Neural crest cell (in vitro differentiated cells): ENCODE results near the gene NYAP2. TPM values are rescaled to one million over a fixed set of nuclear protein-coding genes. Genes with fewer than 3 reads are reported as not detected.

ENCODE experiments used
- DNase-seq: peaks from one replicate; pipeline ENCODE4 v3.0.0; 2021; ENCODE audit warnings: low read depth, mixed read lengths, low spot score
- H3K27ac Mint-ChIP-seq: one replicate; pipeline ENCODE4 v1.8.0; 2021; ENCODE audit warnings: mild to moderate bottlenecking, mixed read lengths; ENCODE audit not compliant: unreplicated experiment
- H3K27me3 Mint-ChIP-seq: 2 replicates; pipeline ENCODE4 v1.8.0; 2021; ENCODE audit warnings: low read depth, mild to moderate bottlenecking, mixed read lengths
- H3K36me3 Mint-ChIP-seq: 2 replicates; pipeline ENCODE4 v1.8.0; 2021; ENCODE audit warnings: low read depth, mild to moderate bottlenecking, mixed read lengths
- H3K4me1 Mint-ChIP-seq: 2 replicates; pipeline ENCODE4 v1.8.0; 2021; ENCODE audit warnings: mixed read lengths
- H3K4me3 Mint-ChIP-seq: one replicate; pipeline ENCODE4 v1.8.0; 2021; ENCODE audit warnings: mild to moderate bottlenecking, mixed read lengths
- H3K9me3 Mint-ChIP-seq: 2 replicates; pipeline ENCODE4 v1.8.0; 2021; ENCODE audit warnings: mixed read lengths
- CTCF ChIP-seq: fragments of 200-600 bp; sonication (generic); conservative IDR thresholded peaks from 2 replicates; pipeline ENCODE4 v1.5.0; 2021; ENCODE audit warnings: antibody characterized with exemption, mild to moderate bottlenecking
- total RNA-seq: library from RNA; stranded (reverse); gene quantifications from 2 replicates; pipeline ENCODE4 v1.2.1, GENCODE V29; 2021

Gene NYAP2
- total RNA-seq, 1 donor from 2014 or later, result 0.35 TPM

- Mint-ChIP-seq H3K4me3 (no peak overlapping the region), H3K9me3 (no peaks in the 10 kb centered on the region), H3K27ac (no peak overlapping the region)
Observed at GRCh38 chr2:225465827-225466226, 66.3 kb downstream of the NYAP2 start.

DNA sequence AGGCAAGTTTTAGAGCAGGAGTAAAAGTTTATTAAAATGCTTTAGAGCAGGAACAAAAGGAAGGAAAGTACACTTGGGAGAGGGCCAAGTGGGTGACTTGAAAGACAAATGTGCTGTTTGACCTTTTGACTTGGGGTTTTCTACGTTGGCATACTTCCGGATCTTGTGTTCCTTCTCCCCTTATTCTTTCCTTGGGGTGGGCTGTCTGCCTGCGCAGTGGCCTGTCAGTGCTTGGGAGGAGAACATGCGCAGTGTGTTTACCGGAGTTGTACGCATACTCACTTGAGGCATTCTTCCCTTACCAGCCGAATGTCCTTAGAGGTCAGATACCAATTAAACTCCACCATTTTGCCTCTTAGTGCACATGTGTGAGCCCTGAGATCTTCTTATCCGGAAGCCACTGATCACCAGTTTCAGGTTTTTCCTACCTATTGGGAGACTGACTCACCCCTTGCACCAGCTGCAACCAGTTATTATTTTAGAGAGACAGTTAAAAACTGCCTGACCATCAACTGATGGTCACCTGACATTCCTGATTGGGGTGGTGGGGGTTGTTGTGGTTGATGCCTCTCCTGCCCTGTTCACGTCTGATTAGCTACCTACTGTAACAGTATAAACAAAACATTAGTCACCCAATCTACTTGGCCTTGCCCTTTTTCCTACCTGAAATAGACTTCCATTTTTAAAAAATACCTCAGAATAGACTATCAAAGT, 67.5 kb downstream of the NYAP2 start:
- H3K9me3 Mint-ChIP-seq, result no peaks in the 10 kb centered on the region
- no peak overlapping the region for H3K4me3 Mint-ChIP-seq
- H3K27me3 Mint-ChIP-seq, result no peaks in the 10 kb centered on the region
- no peak for TF ChIP-seq CTCF
- H3K4me1 Mint-ChIP-seq, result peaks cover 14% of the 10 kb centered on the region
- no peak for DNase-seq
- no peaks in the 10 kb centered on the region for H3K36me3 Mint-ChIP-seq
- no peak overlapping the region for H3K27ac Mint-ChIP-seq

More at GRCh38 chr2:225465827-225466226, 66.3 kb downstream of the NYAP2 start:
- Mint-ChIP-seq H3K27me3 (no peaks in the 10 kb centered on the region), H3K4me1 (peaks cover 14% of the 10 kb centered on the region), H3K36me3 (no peaks in the 10 kb centered on the region)
- no peak for DNase-seq
- TF ChIP-seq CTCF, result no peak

DNA sequence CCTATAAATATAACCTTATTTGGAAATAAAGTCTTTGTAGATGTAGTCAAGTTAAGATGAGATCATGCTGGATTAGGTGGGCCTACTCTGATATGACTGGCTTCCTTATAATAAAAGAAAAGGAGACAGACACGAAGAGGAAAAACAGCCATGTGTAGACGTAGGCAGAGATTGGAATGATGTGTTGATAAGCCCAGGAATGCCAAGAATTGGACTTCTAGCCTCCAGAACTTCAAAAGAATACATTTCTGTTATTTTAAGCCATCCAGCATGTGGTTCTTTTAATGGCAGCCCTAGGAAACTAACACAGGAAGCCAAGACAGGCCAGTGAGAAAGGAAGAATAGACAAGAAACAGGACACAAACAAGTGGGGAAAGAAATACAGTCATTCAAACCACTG, 68.6 kb downstream of the NYAP2 start:
- Mint-ChIP-seq H3K4me1 (peaks cover 14% of the 10 kb centered on the region), H3K27me3 (no peaks in the 10 kb centered on the region), H3K4me3 (no peak overlapping the region), H3K36me3 (no peaks in the 10 kb centered on the region), H3K27ac (no peak overlapping the region), H3K9me3 (no peaks in the 10 kb centered on the region)
- DNase-seq, result no peak
- TF ChIP-seq CTCF, result no peak

- DNase-seq, result no peak
- Mint-ChIP-seq H3K27me3 (no peaks in the 10 kb centered on the region), H3K4me3 (no peak overlapping the region), H3K36me3 (no peaks in the 10 kb centered on the region), H3K9me3 (no peaks in the 10 kb centered on the region), H3K4me1 (peaks cover 10% of the 10 kb centered on the region), H3K27ac (no peak overlapping the region)
- TF ChIP-seq CTCF, result no peak
Observed at GRCh38 chr2:225471039-225471438, 71.5 kb downstream of the NYAP2 start.

- Mint-ChIP-seq H3K36me3 (no peaks in the 10 kb centered on the region), H3K4me1 (peaks cover 5% of the 10 kb centered on the region), H3K27ac (no peak overlapping the region), H3K4me3 (no peak overlapping the region), H3K27me3 (no peaks in the 10 kb centered on the region), H3K9me3 (no peaks in the 10 kb centered on the region)
- DNase-seq, result no peak
- TF ChIP-seq CTCF, result no peak
Observed at GRCh38 chr2:225471482-225471881, 72.0 kb downstream of the NYAP2 start.
